ENCODE measurements around the gene AGBL4.

Gene AGBL4

DNA sequence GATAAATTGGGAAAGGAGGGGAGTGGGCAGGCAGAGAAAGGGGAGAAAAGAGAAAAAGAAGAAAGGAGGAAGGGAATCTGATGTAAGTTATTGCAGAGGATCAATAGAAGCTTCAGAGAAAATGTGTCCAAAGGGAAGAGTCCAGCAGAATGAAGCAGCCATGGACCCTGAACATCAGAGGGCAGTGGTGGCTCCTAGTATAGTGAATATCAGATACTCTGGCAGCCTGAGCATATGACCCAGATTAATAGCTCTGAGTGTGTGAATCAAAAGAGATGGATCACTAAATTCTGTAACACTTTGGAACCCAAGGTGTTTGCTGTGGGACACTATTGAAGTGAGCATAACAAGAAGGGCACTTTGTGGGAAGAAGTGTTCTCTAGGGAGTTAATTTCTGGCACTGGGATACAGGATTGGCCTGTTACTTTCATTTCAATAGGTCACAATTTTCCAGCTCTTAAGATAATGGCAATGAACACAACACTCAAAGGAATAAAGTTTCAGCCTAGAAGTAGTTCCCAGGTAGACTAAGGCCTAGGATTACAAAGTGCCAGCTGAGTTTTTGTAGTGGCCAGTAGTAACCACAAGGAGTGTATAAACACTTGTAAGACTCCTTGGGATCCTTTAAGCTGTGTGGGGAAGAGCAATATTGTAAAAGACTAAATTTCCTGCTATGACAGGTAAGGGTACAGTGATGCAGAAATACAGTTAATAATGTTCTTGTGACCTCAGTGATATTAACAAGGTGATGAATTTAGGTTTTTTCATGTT, 1082.6 kb downstream of the AGBL4 start:
- TF ChIP-seq, protein P1, sequence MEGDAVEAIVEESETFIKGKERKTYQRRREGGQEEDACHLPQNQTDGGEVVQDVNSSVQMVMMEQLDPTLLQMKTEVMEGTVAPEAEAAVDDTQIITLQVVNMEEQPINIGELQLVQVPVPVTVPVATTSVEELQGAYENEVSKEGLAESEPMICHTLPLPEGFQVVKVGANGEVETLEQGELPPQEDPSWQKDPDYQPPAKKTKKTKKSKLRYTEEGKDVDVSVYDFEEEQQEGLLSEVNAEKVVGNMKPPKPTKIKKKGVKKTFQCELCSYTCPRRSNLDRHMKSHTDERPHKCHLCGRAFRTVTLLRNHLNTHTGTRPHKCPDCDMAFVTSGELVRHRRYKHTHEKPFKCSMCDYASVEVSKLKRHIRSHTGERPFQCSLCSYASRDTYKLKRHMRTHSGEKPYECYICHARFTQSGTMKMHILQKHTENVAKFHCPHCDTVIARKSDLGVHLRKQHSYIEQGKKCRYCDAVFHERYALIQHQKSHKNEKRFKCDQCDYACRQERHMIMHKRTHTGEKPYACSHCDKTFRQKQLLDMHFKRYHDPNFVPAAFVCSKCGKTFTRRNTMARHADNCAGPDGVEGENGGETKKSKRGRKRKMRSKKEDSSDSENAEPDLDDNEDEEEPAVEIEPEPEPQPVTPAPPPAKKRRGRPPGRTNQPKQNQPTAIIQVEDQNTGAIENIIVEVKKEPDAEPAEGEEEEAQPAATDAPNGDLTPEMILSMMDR (IDR thresholded peaks at IDR 0.05; ENCODE audit: low read depth, low read length, missing control alignments), result no peak
- no peak for DNase-seq (ENCODE audit: low read depth)
- no peak overlapping the region for H3K4me3 ChIP-seq (ENCODE audit: low read depth, low read length)

DNA sequence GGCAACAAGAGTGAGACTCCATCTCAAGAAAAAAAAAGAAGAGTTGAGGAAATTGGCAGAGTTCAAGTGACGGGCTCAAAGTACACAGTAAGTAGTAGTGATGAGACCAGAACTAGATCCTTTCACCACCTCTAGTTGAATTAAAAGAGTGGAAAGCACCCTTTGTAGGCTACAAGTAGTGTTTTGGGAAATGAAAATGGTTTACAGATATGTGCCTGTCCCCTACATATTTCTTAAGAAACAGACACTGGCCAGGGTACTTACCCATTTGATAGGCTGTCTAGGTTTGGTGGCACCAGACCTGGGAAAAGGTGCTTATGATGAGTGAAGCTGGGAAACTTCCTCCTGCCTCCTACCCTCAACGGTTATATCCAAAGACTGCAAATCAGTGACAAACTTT, 1083.4 kb downstream of the AGBL4 start:
- H3K4me3 ChIP-seq (ENCODE audit: low read depth, low read length), result no peak overlapping the region
- DNase-seq (ENCODE audit: low read depth), result no peak
- TF ChIP-seq, protein P1 (IDR thresholded peaks at IDR 0.05; ENCODE audit: low read depth, low read length, missing control alignments), result no peak

DNA sequence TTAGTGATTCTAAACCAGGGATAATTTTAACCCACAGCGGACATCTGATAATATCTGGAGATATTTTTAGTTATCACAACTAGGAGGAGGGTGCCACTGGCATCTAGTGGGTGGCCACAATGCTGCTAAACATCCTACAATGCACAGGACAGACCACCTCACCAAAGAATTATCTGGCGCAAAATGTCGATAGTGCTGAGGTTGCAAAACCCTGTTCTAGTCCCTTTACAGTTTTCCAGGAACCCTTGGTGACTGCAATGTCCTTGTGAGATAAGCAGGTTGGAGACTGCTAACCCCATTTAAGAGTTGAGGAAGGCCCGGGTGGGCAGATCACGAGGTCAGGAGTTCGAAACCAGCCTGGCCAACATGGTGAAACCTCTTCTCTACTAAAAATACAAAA, 1083.9 kb downstream of the AGBL4 start:
- no peak overlapping the region for H3K4me3 ChIP-seq (ENCODE audit: low read depth, low read length)
- TF ChIP-seq, protein P1 (IDR thresholded peaks at IDR 0.05; ENCODE audit: low read depth, low read length, missing control alignments), result no peak
- DNase-seq (ENCODE audit: low read depth), result no peak

DNA sequence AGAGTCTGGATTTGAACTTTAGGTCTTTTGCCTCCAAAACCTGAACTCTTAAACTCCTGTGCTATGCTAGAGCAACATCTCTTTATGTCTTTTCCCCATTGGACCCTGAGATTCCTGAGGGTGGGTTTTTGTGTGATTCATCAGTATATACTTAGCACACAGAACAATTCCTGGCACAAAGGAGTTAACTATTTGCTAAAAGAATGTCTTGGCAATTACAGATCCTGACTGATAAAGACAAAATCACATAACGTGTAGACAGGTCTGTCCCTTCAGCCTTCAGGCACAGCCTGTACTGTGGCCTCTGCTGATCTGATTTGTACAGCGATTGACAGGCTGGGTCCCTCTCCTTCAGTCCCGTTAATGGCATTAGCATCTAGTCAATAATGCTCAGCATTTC, 1084.7 kb downstream of the AGBL4 start:
- no peak overlapping the region for H3K4me3 ChIP-seq (ENCODE audit: low read depth, low read length)
- TF ChIP-seq, protein P1 (IDR thresholded peaks at IDR 0.05; ENCODE audit: low read depth, low read length, missing control alignments), result no peak
- no peak for DNase-seq (ENCODE audit: low read depth)

- DNase-seq (ENCODE audit: low read depth), result no peak
- TF ChIP-seq, protein P1 (IDR thresholded peaks at IDR 0.05; ENCODE audit: low read depth, low read length, missing control alignments), result no peak
These were observed 1086.0 kb downstream of the AGBL4 start for GRCh38 chr1:48937732-48938131.

GRCh38 chr1:48936436-48936835, 1087.3 kb downstream of the AGBL4 start:
- no peak overlapping the region for H3K4me3 ChIP-seq (ENCODE audit: low read depth, low read length)
- no peak for DNase-seq (ENCODE audit: low read depth)
- TF ChIP-seq, protein P1 (IDR thresholded peaks at IDR 0.05; ENCODE audit: low read depth, low read length, missing control alignments), result no peak

More at GRCh38 chr1:48937732-48938131, 1086.0 kb downstream of the AGBL4 start:
- no peak overlapping the region for H3K4me3 ChIP-seq (ENCODE audit: low read depth, low read length)

- TF ChIP-seq, protein P1 (IDR thresholded peaks at IDR 0.05; ENCODE audit: low read depth, low read length, missing control alignments), result no peak
- H3K4me3 ChIP-seq (ENCODE audit: low read depth, low read length), result no peak overlapping the region
- DNase-seq (ENCODE audit: low read depth), result no peak
These were observed 1091.4 kb downstream of the AGBL4 start for GRCh38 chr1:48932366-48932765.
